Activated CD4-positive, alpha-beta memory T cell treated with anti-CD3 and anti-CD28 coated beads for 36 hours (primary cell): ENCODE data around the gene FMNL1. TPM values are rescaled to one million over a fixed set of nuclear protein-coding genes. Genes with fewer than 3 reads are reported as not detected.

ENCODE experiments used
- CTCF ChIA-PET: fragments of 350-600 bp; sonication (Branson Sonifier 250); formaldehyde crosslinking; loops from one replicate; lab custom pipeline; 2021; ENCODE audit warnings: antibody characterized with exemption, inconsistent platforms; lab: Charles Lee
- POLR2A ChIA-PET: fragments of 350-600 bp; sonication (Branson Sonifier 250); formaldehyde crosslinking; loops from one replicate; lab custom pipeline; 2021; ENCODE audit warnings: antibody characterized with exemption; lab: Charles Lee
- DNase-seq: peaks from one replicate; pipeline ENCODE4 v3.0.0-alpha.2; 2020
- H3K27ac Mint-ChIP-seq: one replicate; pipeline ENCODE4 v1.8.0; 2021; ENCODE audit warnings: mixed read lengths
- H3K27me3 Mint-ChIP-seq: one replicate; pipeline ENCODE4 v1.8.0; 2021; ENCODE audit warnings: mixed read lengths
- H3K36me3 Mint-ChIP-seq: one replicate; pipeline ENCODE4 v1.8.0; 2021; ENCODE audit warnings: mixed read lengths
- H3K4me1 Mint-ChIP-seq: one replicate; pipeline ENCODE4 v1.8.0; 2021; ENCODE audit warnings: low read depth, mixed read lengths
- H3K4me3 Mint-ChIP-seq: one replicate; pipeline ENCODE4 v1.8.0; 2021; ENCODE audit warnings: mild to moderate bottlenecking, mixed read lengths
- H3K9me3 Mint-ChIP-seq: one replicate; pipeline ENCODE4 v1.8.0; 2021; ENCODE audit warnings: mixed read lengths
- intact Hi-C: fragments of 100-400 bp; cut with micrococcal nuclease; formaldehyde crosslinking; loops from one replicate; pipeline ENCODE4 v1.15.1; 2023
- total RNA-seq, 2 experiments: library from RNA; stranded (reverse); gene quantifications; one replicate each; pipeline ENCODE4 v1.2.3, GENCODE V29; 2021

Gene FMNL1
- total RNA-seq, 2 experiments from 2014 or later = 314 to 331 TPM

DNA sequence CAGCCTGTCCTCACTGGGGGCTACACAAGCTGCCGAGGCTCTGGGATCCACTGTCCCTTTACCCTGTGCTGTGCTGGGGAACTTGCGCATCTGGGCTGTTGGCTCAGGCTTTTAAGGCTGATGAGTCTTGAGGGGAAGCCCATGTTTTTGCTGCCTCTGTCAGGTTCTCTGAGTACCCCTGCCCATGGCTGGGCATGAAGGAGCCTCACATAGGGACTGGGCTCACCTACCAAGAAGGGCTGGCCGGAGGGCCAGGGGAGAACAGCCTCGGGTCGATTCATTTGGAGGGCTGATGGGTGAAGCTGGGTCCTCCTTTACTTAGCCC, 14.6 kb downstream of the FMNL1 start:
- no peaks in the 10 kb centered on the region for H3K9me3 Mint-ChIP-seq
- intact Hi-C loops = no loop called here
- peaks cover 58% of the 10 kb centered on the region for H3K4me1 Mint-ChIP-seq
- CTCF ChIA-PET = interaction anchor here (1.2 to 12.6 kb wide), 12 partner anchors 9 to 165 kb away, joined by 3 to 488 read pairs (median 10); partner anchors contain the start of genes ACBD4 and FMNL1
- POLR2A ChIA-PET = interaction anchor here (2.0 to 3.3 kb wide), 2 partner anchors 10 to 16 kb away, joined by 16 to 21 read pairs; partner anchors contain the start of gene FMNL1
- peak overlapping the region; percentile 73 for H3K27ac Mint-ChIP-seq
- H3K4me3 Mint-ChIP-seq = no peak overlapping the region
- H3K27me3 Mint-ChIP-seq = no peaks in the 10 kb centered on the region
- H3K36me3 Mint-ChIP-seq = peaks cover 76% of the 10 kb centered on the region
- no peak for DNase-seq

- H3K4me1 Mint-ChIP-seq = peaks cover 44% of the 10 kb centered on the region
- no peak overlapping the region for H3K4me3 Mint-ChIP-seq
- intact Hi-C loops = no loop called here
- POLR2A ChIA-PET = interaction anchor here (1.0 to 2.4 kb wide), 2 partner anchors 9 to 19 kb away, joined by 4 to 7 read pairs; no protein-coding TSS in a partner anchor
- CTCF ChIA-PET = interaction anchor here (1.0 to 12.6 kb wide), 3 partner anchors 8 to 40 kb away, joined by 3 to 488 read pairs (median 17); partner anchors contain the start of gene FMNL1
- H3K27me3 Mint-ChIP-seq = no peaks in the 10 kb centered on the region
- no peaks in the 10 kb centered on the region for H3K9me3 Mint-ChIP-seq
- DNase-seq = no peak
- peak overlapping the region; percentile 74 for H3K27ac Mint-ChIP-seq
- H3K36me3 Mint-ChIP-seq = peaks cover 74% of the 10 kb centered on the region
These were observed 16.0 kb downstream of the FMNL1 start for GRCh38 chr17:45237686-45238085.

DNA sequence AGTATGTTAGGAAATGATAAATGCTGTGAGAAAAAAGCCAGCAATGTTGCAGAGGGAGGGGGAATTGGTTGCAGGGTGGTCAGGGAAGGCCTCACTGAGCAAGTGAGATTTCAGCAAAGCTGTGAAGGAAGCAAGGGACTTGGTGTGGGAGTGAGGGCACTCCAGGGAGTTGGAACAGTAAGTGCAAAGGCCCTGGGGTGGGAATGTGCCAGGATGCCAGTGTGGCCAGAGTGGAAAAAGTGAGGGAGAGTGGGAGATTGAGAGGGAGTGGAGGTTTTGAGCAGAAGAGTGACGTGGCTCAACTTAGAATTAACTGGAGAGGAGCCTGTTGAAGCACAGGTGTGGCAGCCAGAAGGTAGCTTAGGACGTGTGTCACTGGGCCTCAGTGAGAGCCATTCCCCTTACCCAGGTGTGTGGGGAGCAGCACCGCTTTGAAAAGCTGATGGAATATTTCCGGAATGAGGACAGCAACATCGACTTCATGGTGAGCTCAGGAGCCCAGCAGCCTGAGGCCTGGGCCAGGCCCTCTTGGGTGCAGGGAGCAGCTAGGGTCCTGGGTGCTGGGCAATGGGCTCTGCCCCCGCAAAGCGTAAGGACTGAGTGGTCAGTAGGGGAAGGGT, 16.6 kb downstream of the FMNL1 start:
- peak overlapping the region; percentile 74 for H3K27ac Mint-ChIP-seq
- intact Hi-C loops = no loop called here
- H3K4me1 Mint-ChIP-seq = peaks cover 38% of the 10 kb centered on the region
- H3K4me3 Mint-ChIP-seq = no peak overlapping the region
- no peaks in the 10 kb centered on the region for H3K27me3 Mint-ChIP-seq
- ChIA-PET CTCF (interaction anchor here (1.0 to 12.6 kb wide), 4 partner anchors 9 to 103 kb away, joined by 3 to 488 read pairs (median 10); partner anchors contain the start of genes ACBD4 and FMNL1), POLR2A (interaction anchor here (1.6 to 2.4 kb wide), 2 partner anchors 9 to 12 kb away, joined by 4 to 7 read pairs; no protein-coding TSS in a partner anchor)
- no peak for DNase-seq
- peaks cover 74% of the 10 kb centered on the region for H3K36me3 Mint-ChIP-seq
- no peaks in the 10 kb centered on the region for H3K9me3 Mint-ChIP-seq

DNA sequence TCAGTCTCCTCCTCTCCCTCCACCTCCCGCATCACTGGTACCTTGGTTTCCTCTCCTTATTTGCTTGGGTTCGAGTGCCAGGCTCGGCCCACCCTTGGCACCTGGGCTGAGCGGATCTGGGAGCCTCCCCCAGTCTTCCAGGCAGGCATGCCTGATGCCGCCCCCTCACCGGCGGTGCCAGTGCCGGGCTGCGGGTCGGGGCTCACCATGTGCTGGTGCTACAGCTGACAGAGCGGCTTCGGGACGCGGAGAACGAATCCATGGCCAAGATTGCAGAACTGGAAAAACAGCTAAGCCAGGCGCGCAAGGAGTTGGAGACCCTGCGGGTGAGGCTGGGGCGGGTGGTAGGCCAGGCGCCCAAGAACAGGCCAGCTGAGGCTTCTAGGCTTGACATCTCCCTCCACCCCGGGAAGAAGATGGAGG, 19.2 kb downstream of the FMNL1 start:
- Mint-ChIP-seq H3K4me1 (peaks cover 27% of the 10 kb centered on the region), H3K36me3 (peaks cover 73% of the 10 kb centered on the region), H3K4me3 (no peak overlapping the region), H3K27ac (peak overlapping the region; percentile 5), H3K9me3 (no peaks in the 10 kb centered on the region), H3K27me3 (no peaks in the 10 kb centered on the region)
- intact Hi-C loops = no loop called here
- CTCF ChIA-PET = interaction anchor here (0.7 to 1.0 kb wide), 2 partner anchors 9 to 21 kb away, joined by 5 to 7 read pairs; no protein-coding TSS in a partner anchor
- POLR2A ChIA-PET = interaction anchor here (1.9 kb wide), 1 partner anchor 15 kb away, joined by 5 read pairs; no protein-coding TSS in a partner anchor
- no peak for DNase-seq

- Mint-ChIP-seq H3K9me3 (no peaks in the 10 kb centered on the region), H3K4me1 (peaks cover 30% of the 10 kb centered on the region), H3K4me3 (no peak overlapping the region), H3K27ac (no peak overlapping the region), H3K27me3 (no peaks in the 10 kb centered on the region), H3K36me3 (peaks cover 73% of the 10 kb centered on the region)
- DNase-seq = no peak
- CTCF ChIA-PET = interaction anchor here (0.7 kb wide), 1 partner anchor 9 kb away, joined by 7 read pairs; no protein-coding TSS in a partner anchor
- POLR2A ChIA-PET = interaction anchor here (1.9 kb wide), 1 partner anchor 16 kb away, joined by 5 read pairs; no protein-coding TSS in a partner anchor
- intact Hi-C loops = no loop called here
These were observed 19.8 kb downstream of the FMNL1 start for GRCh38 chr17:45241328-45242028.

DNA sequence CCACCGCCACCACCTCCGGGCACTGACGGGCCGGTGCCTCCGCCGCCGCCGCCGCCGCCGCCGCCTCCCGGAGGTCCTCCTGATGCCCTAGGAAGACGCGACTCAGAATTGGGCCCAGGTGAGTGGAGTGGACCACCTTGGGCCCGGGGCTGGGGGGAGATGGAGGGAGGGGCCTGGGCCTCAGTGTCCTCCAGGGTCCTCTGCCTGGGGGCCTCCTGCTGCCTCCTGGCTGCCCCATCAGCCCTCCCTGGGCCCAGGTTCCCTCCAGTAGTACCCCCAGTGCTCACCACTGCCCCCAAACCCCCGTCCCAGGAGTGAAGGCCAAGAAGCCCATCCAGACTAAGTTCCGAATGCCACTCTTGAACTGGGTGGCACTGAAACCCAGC, 20.3 kb downstream of the FMNL1 start:
- Mint-ChIP-seq H3K9me3 (no peaks in the 10 kb centered on the region), H3K36me3 (peaks cover 74% of the 10 kb centered on the region), H3K27ac (peak overlapping the region; percentile 62), H3K27me3 (no peaks in the 10 kb centered on the region), H3K4me3 (no peak overlapping the region), H3K4me1 (peaks cover 36% of the 10 kb centered on the region)
- intact Hi-C loops = no loop called here
- no peak for DNase-seq
- ChIA-PET POLR2A (interaction anchor here (1.9 kb wide), 1 partner anchor 16 kb away, joined by 5 read pairs; no protein-coding TSS in a partner anchor), CTCF (interaction anchor here (0.9 to 2.1 kb wide), 2 partner anchors 13 to 22 kb away, joined by 3 to 7 read pairs; no protein-coding TSS in a partner anchor)

GRCh38 chr17:45243750-45244149, 22.1 kb downstream of the FMNL1 start:
- ChIA-PET POLR2A (interaction anchor here (1.1 kb wide), 1 partner anchor 21 kb away, joined by 4 read pairs; no protein-coding TSS in a partner anchor), CTCF (interaction anchor here (0.7 to 2.1 kb wide), 3 partner anchors 15 to 1482 kb away, joined by 3 to 7 read pairs (median 7); no protein-coding TSS in a partner anchor)
- Mint-ChIP-seq H3K4me3 (no peak overlapping the region), H3K9me3 (no peaks in the 10 kb centered on the region), H3K27me3 (no peaks in the 10 kb centered on the region), H3K36me3 (peaks cover 59% of the 10 kb centered on the region), H3K27ac (no peak overlapping the region), H3K4me1 (peaks cover 35% of the 10 kb centered on the region)
- no peak for DNase-seq
- intact Hi-C loops = no loop called here

GRCh38 chr17:45244725-45245656, 23.3 kb downstream of the FMNL1 start:
- H3K4me3 Mint-ChIP-seq = no peak overlapping the region
- intact Hi-C loops = no loop called here
- H3K36me3 Mint-ChIP-seq = peaks cover 53% of the 10 kb centered on the region
- no peak for DNase-seq
- no peaks in the 10 kb centered on the region for H3K9me3 Mint-ChIP-seq
- POLR2A ChIA-PET = interaction anchor here (1.2 to 4.4 kb wide), 2 partner anchors 16 to 19 kb away, joined by 4 to 23 read pairs; no protein-coding TSS in a partner anchor
- peaks cover 43% of the 10 kb centered on the region for H3K4me1 Mint-ChIP-seq
- peak overlapping the region; percentile 21 for H3K27ac Mint-ChIP-seq
- CTCF ChIA-PET = interaction anchor here (0.6 to 8.0 kb wide), 7 partner anchors 9 to 110 kb away, joined by 3 to 77 read pairs (median 4); partner anchors contain the start of genes ACBD4 and FMNL1
- H3K27me3 Mint-ChIP-seq = no peaks in the 10 kb centered on the region

DNA sequence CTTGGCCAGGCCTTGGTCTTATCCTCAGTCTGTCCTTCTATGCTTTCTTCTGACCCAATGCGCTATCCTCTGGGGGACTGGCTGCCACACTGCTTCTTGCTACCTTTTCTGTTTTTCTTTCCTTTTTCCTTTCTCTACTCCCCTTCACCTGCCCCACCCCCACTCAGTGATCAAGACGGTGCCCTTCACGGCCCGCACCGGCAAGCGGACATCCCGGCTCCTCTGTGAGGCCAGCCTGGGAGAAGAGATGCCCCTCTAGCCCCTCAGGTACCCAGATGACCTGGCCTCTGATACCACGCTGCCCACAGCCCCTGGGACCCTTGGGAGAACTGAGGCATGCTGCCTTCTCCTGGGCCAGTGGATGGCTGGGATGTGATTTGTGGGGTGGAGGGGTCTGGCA, 24.7 kb downstream of the FMNL1 start:
- intact Hi-C loops = no loop called here
- Mint-ChIP-seq H3K27me3 (no peaks in the 10 kb centered on the region), H3K27ac (peak overlapping the region; percentile 11), H3K4me1 (peaks cover 51% of the 10 kb centered on the region), H3K36me3 (peaks cover 43% of the 10 kb centered on the region), H3K4me3 (no peak overlapping the region), H3K9me3 (no peaks in the 10 kb centered on the region)
- no peak for DNase-seq
- CTCF ChIA-PET = interaction anchor here (0.7 to 8.0 kb wide), 5 partner anchors 10 to 111 kb away, joined by 3 to 77 read pairs (median 3); partner anchors contain the start of genes ACBD4 and FMNL1
- POLR2A ChIA-PET = interaction anchor here (4.4 to 4.7 kb wide), 2 partner anchors 21 to 26 kb away, joined by 23 to 32 read pairs; partner anchors contain the start of gene FMNL1

- peaks cover 52% of the 10 kb centered on the region for H3K4me1 Mint-ChIP-seq
These were observed 25.3 kb downstream of the FMNL1 start for GRCh38 chr17:45246861-45247428.

More at GRCh38 chr17:45246861-45247428, 25.3 kb downstream of the FMNL1 start:
- ChIA-PET POLR2A (interaction anchor here (1.8 to 4.7 kb wide), 6 partner anchors 12 to 86 kb away, joined by 6 to 32 read pairs (median 12); partner anchors contain the start of genes FMNL1 and HEXIM2), CTCF (interaction anchor here (0.7 to 8.0 kb wide), 9 partner anchors 11 to 182 kb away, joined by 3 to 77 read pairs (median 4); partner anchors contain the start of genes ACBD4 and FMNL1)
- Mint-ChIP-seq H3K9me3 (no peaks in the 10 kb centered on the region), H3K27ac (peak overlapping the region; percentile 94), H3K27me3 (no peaks in the 10 kb centered on the region), H3K36me3 (peaks cover 43% of the 10 kb centered on the region), H3K4me3 (peak overlapping the region; percentile 86)
- no peak for DNase-seq
- intact Hi-C loops = loop anchor here (1.0 kb wide), 5 partner anchors 18 to 98 kb away; partner anchors contain the start of genes HEXIM2 and MAP3K14
